Keratinocyte (primary cell): ENCODE results near the gene BRSK1.

ENCODE experiments used
- EZH2 ChIP-seq: IDR thresholded peaks from one replicate; pipeline ENCODE4 v1.6.1; 2012; ENCODE audit warnings: inconsistent platforms, mild to moderate bottlenecking, low read length, moderate library complexity
- TF ChIP-seq, protein P1 (sequence below), 3 experiments: IDR thresholded peaks in 1 of 3; conservative IDR thresholded peaks in 1 of 3; optimal IDR thresholded peaks in 1 of 3; 2 replicates in 2 of 3; 3 replicates in 1 of 3; pipeline versions ENCODE3 to v1.5.1; 2011; ENCODE audit warnings: low read length in 3 of 3, mild to moderate bottlenecking in 3 of 3, moderate library complexity in 2 of 3, control low read depth in 1 of 3, inconsistent platforms in 1 of 3; ENCODE audit not compliant: insufficient read depth in 2 of 3; ENCODE audit errors: extremely low read depth in 1 of 3

DNA sequence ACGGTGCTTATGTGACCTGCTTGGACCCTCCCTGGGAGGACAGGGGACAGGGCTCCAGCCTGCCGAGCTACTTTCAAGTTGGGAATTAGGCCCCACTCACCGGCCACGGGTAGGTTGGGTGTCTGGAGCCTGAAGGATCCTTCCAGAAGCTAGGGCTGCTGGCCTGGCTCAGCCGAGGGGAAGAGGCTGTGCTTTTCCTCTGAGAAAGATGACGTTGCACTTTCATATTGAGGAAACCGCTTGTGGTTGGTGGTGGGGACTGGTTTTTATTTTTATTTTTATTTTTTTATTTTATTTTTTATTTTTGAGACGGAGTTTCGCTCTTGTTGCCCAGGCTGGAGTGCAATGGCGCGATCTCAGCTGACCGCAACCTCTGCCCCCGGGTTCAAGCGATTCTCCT lies 41.4 kb downstream of the BRSK1 start, which contains the start of gene TMEM150B:
- TF ChIP-seq, protein P1, sequence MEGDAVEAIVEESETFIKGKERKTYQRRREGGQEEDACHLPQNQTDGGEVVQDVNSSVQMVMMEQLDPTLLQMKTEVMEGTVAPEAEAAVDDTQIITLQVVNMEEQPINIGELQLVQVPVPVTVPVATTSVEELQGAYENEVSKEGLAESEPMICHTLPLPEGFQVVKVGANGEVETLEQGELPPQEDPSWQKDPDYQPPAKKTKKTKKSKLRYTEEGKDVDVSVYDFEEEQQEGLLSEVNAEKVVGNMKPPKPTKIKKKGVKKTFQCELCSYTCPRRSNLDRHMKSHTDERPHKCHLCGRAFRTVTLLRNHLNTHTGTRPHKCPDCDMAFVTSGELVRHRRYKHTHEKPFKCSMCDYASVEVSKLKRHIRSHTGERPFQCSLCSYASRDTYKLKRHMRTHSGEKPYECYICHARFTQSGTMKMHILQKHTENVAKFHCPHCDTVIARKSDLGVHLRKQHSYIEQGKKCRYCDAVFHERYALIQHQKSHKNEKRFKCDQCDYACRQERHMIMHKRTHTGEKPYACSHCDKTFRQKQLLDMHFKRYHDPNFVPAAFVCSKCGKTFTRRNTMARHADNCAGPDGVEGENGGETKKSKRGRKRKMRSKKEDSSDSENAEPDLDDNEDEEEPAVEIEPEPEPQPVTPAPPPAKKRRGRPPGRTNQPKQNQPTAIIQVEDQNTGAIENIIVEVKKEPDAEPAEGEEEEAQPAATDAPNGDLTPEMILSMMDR (optimal IDR thresholded peaks at IDR 0.05 in 1 of 3, IDR thresholded peaks at IDR 0.05 in 1 of 3, conservative IDR thresholded peaks at IDR 0.05 in 1 of 3; ENCODE audit: extremely low read depth in 1 of 3, insufficient read depth in 2 of 3, low read length in 3 of 3), result no peak
- no peak for TF ChIP-seq EZH2
